Measurements from ENCODE around the gene ZEB2. TPM values are rescaled to one million over a fixed set of nuclear protein-coding genes. Genes with fewer than 3 reads are reported as not detected.
A peak's percentile ranks its signal among the peaks of the same experiment; 100 is the strongest.

ZEB2 gene
- total RNA-seq, 4 donors from 2014 or later = 35.9 to 177 (median 120) TPM

DNA sequence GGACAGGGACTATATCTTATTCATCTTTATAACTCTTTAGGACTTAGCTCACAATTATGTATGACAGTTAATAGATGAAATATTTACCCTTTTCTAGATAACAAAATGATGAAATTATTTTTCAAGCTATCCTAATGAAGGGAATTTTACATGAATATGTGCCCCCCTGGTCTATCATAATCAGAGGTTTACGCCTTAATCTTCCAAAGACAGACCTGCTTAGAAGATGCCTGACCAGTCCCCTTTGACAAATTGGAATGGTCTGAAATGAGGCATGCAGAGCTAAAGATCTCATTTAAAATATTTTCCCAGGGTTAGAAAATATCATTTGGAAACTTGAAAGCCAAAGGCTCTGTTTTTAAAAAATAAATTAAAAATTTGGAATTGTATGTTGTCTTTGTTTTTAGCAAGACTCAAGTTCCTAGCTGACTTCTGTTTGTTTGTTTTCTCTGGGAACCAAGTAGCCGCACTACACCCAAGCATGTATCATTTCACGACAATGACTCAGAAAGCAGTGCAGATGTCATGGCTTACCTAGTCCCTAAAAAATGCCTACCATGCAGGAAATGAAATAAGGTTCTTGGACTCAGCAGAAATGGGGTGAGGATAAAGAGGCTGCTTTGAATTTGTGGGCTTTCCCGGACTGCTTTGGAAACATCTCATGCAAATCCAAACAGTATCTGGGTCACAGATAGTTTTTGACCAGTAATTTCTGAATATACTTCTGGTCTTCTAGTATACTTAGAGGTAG, 162.1 kb downstream of the ZEB2 start:
- no peak for TF ChIP-seq POLR2A (IDR thresholded peaks at IDR 0.05)
- TF ChIP-seq, protein P1, sequence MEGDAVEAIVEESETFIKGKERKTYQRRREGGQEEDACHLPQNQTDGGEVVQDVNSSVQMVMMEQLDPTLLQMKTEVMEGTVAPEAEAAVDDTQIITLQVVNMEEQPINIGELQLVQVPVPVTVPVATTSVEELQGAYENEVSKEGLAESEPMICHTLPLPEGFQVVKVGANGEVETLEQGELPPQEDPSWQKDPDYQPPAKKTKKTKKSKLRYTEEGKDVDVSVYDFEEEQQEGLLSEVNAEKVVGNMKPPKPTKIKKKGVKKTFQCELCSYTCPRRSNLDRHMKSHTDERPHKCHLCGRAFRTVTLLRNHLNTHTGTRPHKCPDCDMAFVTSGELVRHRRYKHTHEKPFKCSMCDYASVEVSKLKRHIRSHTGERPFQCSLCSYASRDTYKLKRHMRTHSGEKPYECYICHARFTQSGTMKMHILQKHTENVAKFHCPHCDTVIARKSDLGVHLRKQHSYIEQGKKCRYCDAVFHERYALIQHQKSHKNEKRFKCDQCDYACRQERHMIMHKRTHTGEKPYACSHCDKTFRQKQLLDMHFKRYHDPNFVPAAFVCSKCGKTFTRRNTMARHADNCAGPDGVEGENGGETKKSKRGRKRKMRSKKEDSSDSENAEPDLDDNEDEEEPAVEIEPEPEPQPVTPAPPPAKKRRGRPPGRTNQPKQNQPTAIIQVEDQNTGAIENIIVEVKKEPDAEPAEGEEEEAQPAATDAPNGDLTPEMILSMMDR (IDR thresholded peaks at IDR 0.05) = no peak
- intact Hi-C loops (cut with DNase I; ENCODE audit: low total_unique reads) = no loop called here
- peak overlapping the region in 1 of 2 donors; percentile 58 for H3K27ac ChIP-seq

DNA sequence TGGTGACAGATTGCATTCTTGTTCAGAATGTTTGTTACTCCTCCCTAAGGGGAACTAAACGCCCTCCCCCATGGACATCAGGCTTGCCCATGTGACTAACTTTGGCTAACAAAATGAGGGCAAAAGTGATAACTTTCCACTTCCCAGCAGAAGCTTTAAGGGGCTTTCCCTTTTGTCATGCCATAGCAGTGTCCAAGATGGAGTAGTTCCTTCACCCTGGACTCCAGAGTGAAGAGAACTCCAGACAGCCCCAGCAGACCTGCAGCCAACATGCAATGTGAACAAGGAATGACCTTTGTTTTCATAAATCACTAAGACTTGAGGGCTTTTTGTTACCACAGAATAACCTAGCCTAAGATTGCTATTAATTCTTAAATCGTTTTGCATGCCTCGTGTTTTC, 163.5 kb downstream of the ZEB2 start:
- no peaks in the 10 kb centered on the region for H3K9me3 ChIP-seq
- no peaks in the 10 kb centered on the region for H3K27me3 ChIP-seq
- intact Hi-C loops (cut with DNase I; ENCODE audit: low total_unique reads) = no loop called here
- no peak overlapping the region for H3K27ac ChIP-seq
- H3K4me1 ChIP-seq = no peaks in the 10 kb centered on the region
- TF ChIP-seq, protein P1 (IDR thresholded peaks at IDR 0.05) = no peak
- TF ChIP-seq POLR2A (IDR thresholded peaks at IDR 0.05) = no peak
- H3K4me3 ChIP-seq = no peak overlapping the region
- DNase-seq = no peak
- H3K36me3 ChIP-seq = no peaks in the 10 kb centered on the region

More for the DNA sequence above, 162.1 kb downstream of the ZEB2 start:
- Histone ChIP-seq H3K4me1 (no peaks in the 10 kb centered on the region), H3K36me3 (no peaks in the 10 kb centered on the region), H3K27me3 (no peaks in the 10 kb centered on the region), H3K9me3 (no peaks in the 10 kb centered on the region), H3K4me3 (no peak overlapping the region)
- DNase-seq = no peak

DNA sequence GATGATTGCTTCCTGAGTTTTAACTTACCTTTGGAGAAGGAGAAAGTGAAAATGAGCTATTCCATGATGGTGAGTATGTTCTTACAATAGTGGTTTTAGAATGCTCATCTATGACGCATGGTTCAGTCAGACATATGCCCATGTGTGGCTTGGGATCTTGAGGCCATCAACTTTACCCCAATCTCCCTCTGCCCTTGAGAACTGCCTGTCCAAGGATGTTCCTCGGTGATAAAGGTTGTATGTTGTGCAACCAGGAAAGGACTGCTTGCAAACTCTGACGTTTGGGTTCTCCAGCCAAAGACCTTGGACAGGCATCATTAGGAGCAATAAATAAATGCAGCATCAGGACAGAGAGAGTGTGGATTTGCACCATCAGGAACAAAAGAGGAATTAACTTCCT, 165.0 kb downstream of the ZEB2 start:
- Histone ChIP-seq H3K9me3 (no peaks in the 10 kb centered on the region), H3K36me3 (no peaks in the 10 kb centered on the region), H3K27ac (no peak overlapping the region), H3K4me3 (no peak overlapping the region), H3K4me1 (no peaks in the 10 kb centered on the region), H3K27me3 (no peaks in the 10 kb centered on the region)
- no peak for TF ChIP-seq POLR2A (IDR thresholded peaks at IDR 0.05)
- TF ChIP-seq, protein P1 (IDR thresholded peaks at IDR 0.05) = no peak
- intact Hi-C loops (cut with DNase I; ENCODE audit: low total_unique reads) = no loop called here
- no peak for DNase-seq

DNA sequence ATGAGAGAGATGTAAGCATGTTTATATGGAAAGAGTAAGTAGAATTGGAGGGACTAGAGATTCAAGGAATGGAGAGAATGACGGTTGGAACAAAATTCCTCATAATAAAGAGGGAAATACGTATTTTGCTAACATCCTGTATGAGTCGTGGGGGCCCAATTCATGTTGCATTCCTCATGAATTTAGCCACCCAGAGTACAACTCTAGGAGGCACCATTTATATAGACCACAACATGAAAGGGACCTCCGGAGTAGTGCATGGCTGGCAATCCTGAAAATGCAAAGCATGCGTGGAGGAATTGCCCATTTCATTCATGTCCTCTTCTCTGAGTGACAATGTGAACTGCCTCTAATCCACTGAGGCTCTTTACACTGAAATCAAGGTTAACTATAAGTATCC, 168.2 kb downstream of the ZEB2 start:
- TF ChIP-seq, protein P1 (IDR thresholded peaks at IDR 0.05) = no peak
- no peak for TF ChIP-seq POLR2A (IDR thresholded peaks at IDR 0.05)
- H3K4me3 ChIP-seq = no peak overlapping the region
- H3K36me3 ChIP-seq = no peaks in the 10 kb centered on the region
- no peak overlapping the region for H3K27ac ChIP-seq
- no peak for DNase-seq
- intact Hi-C loops (cut with DNase I; ENCODE audit: low total_unique reads) = no loop called here
- no peaks in the 10 kb centered on the region for H3K27me3 ChIP-seq
- no peaks in the 10 kb centered on the region for H3K9me3 ChIP-seq
- no peaks in the 10 kb centered on the region for H3K4me1 ChIP-seq

DNA sequence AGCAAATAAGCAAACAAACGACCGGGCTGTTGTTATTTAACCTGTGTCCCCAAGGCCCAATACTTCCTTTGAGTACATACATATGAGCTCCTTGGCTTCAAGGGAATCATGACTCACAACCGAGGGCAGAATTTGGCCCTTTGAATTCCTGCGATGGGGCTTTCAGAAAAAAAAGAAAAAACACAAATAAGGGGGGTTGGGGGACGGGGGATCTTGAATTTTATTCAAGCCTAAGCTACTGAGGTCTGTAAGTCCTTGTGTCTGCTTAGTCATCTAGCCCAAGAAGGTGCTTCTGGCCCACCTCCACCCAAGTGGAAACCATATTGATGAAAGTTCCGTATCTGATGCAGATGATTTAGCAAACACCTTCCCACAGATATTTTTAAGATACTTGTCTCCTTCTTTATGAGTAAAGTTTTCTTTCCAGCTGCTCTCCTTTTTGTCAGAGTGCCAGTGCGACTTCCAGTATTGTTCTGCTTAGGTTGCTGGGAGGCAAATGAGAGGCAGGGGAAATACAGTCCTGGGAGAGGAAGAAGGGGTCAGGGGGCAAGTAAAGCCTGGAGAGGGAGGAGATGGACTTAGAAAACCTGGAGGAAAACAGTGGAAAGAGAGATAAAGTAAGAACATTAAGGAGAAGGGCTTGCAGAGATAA, 169.6 kb downstream of the ZEB2 start:
- Histone ChIP-seq H3K36me3 (no peaks in the 10 kb centered on the region), H3K4me3 (no peak overlapping the region), H3K4me1 (no peaks in the 10 kb centered on the region), H3K27me3 (no peaks in the 10 kb centered on the region), H3K9me3 (no peaks in the 10 kb centered on the region), H3K27ac (peak overlapping the region in 1 of 2 donors; percentile 35)
- intact Hi-C loops (cut with DNase I; ENCODE audit: low total_unique reads) = no loop called here
- TF ChIP-seq POLR2A (IDR thresholded peaks at IDR 0.05) = no peak
- TF ChIP-seq, protein P1 (IDR thresholded peaks at IDR 0.05) = no peak
- DNase-seq = no peak

Measured in uterus (tissue), 4 donors.